ENCODE results near the gene UBE2S.
"Not testable (repeated sequence)": the region's sequence is repeated elsewhere in the genome, so short reads cannot be mapped to it uniquely, and the experiment has no call there.

Gene UBE2S

GRCh38 chr19:55451163-55451964 is 43.8 kb upstream of the UBE2S start:
- DNase-seq (ENCODE audit: low read depth) = no peak
- no peak for TF ChIP-seq CTCF (IDR thresholded peaks at IDR 0.05; ENCODE audit: insufficient read depth, low read depth, low read length, missing control alignments)
- no peak overlapping the region for H3K4me3 ChIP-seq (ENCODE audit: low read length)

- no peak for DNase-seq (ENCODE audit: low read depth)
- no peak for TF ChIP-seq CTCF (IDR thresholded peaks at IDR 0.05; ENCODE audit: insufficient read depth, low read depth, low read length, missing control alignments)
- H3K4me3 ChIP-seq (ENCODE audit: low read length) = no peak overlapping the region
These were observed 41.9 kb upstream of the UBE2S start for GRCh38 chr19:55449469-55449868.

GRCh38 chr19:55448175-55448490 is 40.5 kb upstream of the UBE2S start:
- H3K4me3 ChIP-seq (ENCODE audit: low read length); DNase-seq (ENCODE audit: low read depth): not testable (repeated sequence)

GRCh38 chr19:55447421-55448174 is 40.0 kb upstream of the UBE2S start:
- no peak overlapping the region for H3K4me3 ChIP-seq (ENCODE audit: low read length)
- DNase-seq (ENCODE audit: low read depth) = peak; percentile 82
- peak; percentile 24 for TF ChIP-seq CTCF (IDR thresholded peaks at IDR 0.05; ENCODE audit: insufficient read depth, low read depth, low read length, missing control alignments)

GRCh38 chr19:55446060-55446459 is 38.5 kb upstream of the UBE2S start:
- TF ChIP-seq CTCF (IDR thresholded peaks at IDR 0.05; ENCODE audit: insufficient read depth, low read depth, low read length, missing control alignments) = no peak
- peak; percentile 98 for DNase-seq (ENCODE audit: low read depth)
- no peak overlapping the region for H3K4me3 ChIP-seq (ENCODE audit: low read length)

GRCh38 chr19:55444646-55445045 is 37.1 kb upstream of the UBE2S start:
- no peak for TF ChIP-seq CTCF (IDR thresholded peaks at IDR 0.05; ENCODE audit: insufficient read depth, low read depth, low read length, missing control alignments)

GRCh38 chr19:55443824-55444480 is 36.4 kb upstream of the UBE2S start:
- TF ChIP-seq CTCF (IDR thresholded peaks at IDR 0.05; ENCODE audit: insufficient read depth, low read depth, low read length, missing control alignments) = no peak
- H3K4me3 ChIP-seq (ENCODE audit: low read length) = no peak overlapping the region
- DNase-seq (ENCODE audit: low read depth) = no peak

More at GRCh38 chr19:55444646-55445045, 37.1 kb upstream of the UBE2S start:
- no peak overlapping the region for H3K4me3 ChIP-seq (ENCODE audit: low read length)
- DNase-seq (ENCODE audit: low read depth) = no peak
